Measurements from ENCODE around the gene PKM. TPM values are rescaled to one million over a fixed set of nuclear protein-coding genes. Genes with fewer than 3 reads are reported as not detected.
"Not testable (repeated sequence)": the region's sequence is repeated elsewhere in the genome, so short reads cannot be mapped to it uniquely, and the experiment has no call there.

PKM gene
- 224 TPM for polyA plus RNA-seq (2013)

GRCh38 chr15:72231066-72231832 lies at the start of gene PKM:
Gene PKM (minus strand): TSS chr15:72231190. CDS start chr15:72219097, 12,093 bp downstream.
- H3K27ac ChIP-seq (ENCODE audit: insufficient read depth in 1 of 2, low read depth in 1 of 2, low read length in 2 of 2, poor library complexity in 1 of 2, severe bottlenecking in 2 of 2) = peak within 1 kb of the TSS; percentile 25 to 81
- POLR2A ChIA-PET = interaction anchor here (0.6 kb wide), 1 partner anchor 19 kb away, joined by 5 read pairs; no protein-coding TSS in a partner anchor
- H3K9me3 ChIP-seq (ENCODE audit: control extremely low read depth in 1 of 5, control insufficient read depth in 4 of 5, insufficient read depth in 2 of 5, low read depth in 1 of 5, low read length in 4 of 5) = no peaks in the 10 kb centered on the region
- peaks cover 27 to 61% (median 55%) of the 10 kb centered on the region in 4 experiments for H3K4me1 ChIP-seq (ENCODE audit: control extremely low read depth in 1 of 4, control insufficient read depth in 4 of 4, insufficient read depth in 4 of 4, low read length in 3 of 4)
- DNase-seq = peak; percentile 94 to 97 (median 96)
- CTCF ChIA-PET = interaction anchor here (0.7 to 2.1 kb wide), 7 partner anchors 10 to 31 kb away, joined by 3 to 6 read pairs (median 4); no protein-coding TSS in a partner anchor
- 0% methylated on average over 59 of the region's 67 CpGs for WGBS (ENCODE audit: insufficient coverage)
- peaks cover 0 to 15% (median 0%) of the 10 kb centered on the region in 4 experiments for H3K36me3 ChIP-seq (ENCODE audit: control insufficient read depth in 4 of 4, insufficient read depth in 4 of 4, low read length in 3 of 4)
- H3K4me3 ChIP-seq (ENCODE audit: control insufficient read depth in 1 of 7, extremely low read depth in 1 of 7, insufficient read depth in 4 of 7, low read depth in 2 of 7, low read length in 6 of 7) = peak within 1 kb of the TSS; percentile 74 to 94 (median 86)
- no peaks in the 10 kb centered on the region for H3K27me3 ChIP-seq (replicated peaks in 2 of 5; ENCODE audit: control insufficient read depth in 4 of 5, insufficient read depth in 5 of 5, low read length in 4 of 5)

DNA sequence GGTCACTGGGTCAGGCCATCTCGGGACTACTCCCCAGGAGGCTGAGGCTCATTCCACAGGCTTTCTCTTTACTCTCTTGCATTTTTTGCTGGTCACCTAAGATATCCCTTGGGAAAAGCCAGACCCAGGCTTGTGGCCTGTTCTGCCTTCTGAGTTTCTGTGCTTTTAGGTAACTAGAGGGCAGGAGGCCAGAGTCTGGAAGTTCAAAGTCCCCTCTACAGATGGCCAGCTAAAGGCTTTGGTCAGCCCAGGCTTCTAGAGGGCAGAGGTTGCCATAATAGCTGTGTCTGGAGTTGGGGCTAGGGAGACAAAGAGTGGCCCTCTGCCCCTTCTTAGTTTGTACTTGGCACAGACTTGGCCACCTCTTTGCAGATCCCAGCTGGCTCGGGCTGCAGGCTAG lies 49.8 kb upstream of the PKM start:
- Histone ChIP-seq H3K27ac (ENCODE audit: insufficient read depth in 1 of 2, low read depth in 1 of 2, low read length in 2 of 2, poor library complexity in 1 of 2, severe bottlenecking in 2 of 2) (no peak overlapping the region), H3K27me3 (replicated peaks in 2 of 5; ENCODE audit: control insufficient read depth in 4 of 5, insufficient read depth in 5 of 5, low read length in 4 of 5) (no peaks in the 10 kb centered on the region), H3K4me1 (ENCODE audit: control extremely low read depth in 1 of 4, control insufficient read depth in 4 of 4, insufficient read depth in 4 of 4, low read length in 3 of 4) (no peaks in the 10 kb centered on the region), H3K36me3 (ENCODE audit: control insufficient read depth in 4 of 4, insufficient read depth in 4 of 4, low read length in 3 of 4) (no peaks in the 10 kb centered on the region), H3K4me3 (ENCODE audit: control insufficient read depth in 1 of 7, extremely low read depth in 1 of 7, insufficient read depth in 4 of 7, low read depth in 2 of 7, low read length in 6 of 7) (no peak overlapping the region), H3K9me3 (ENCODE audit: control extremely low read depth in 1 of 5, control insufficient read depth in 4 of 5, insufficient read depth in 2 of 5, low read depth in 1 of 5, low read length in 4 of 5) (no peaks in the 10 kb centered on the region)
- ChIA-PET CTCF (interaction anchor here (1.3 to 3.2 kb wide), 2 partner anchors 54 to 81 kb away, joined by 4 to 17 read pairs; no protein-coding TSS in a partner anchor), POLR2A (no interaction called here)
- no peak for DNase-seq
- WGBS (ENCODE audit: insufficient coverage) = 94% methylated on average over 2 of the region's 2 CpGs

GRCh38 chr15:72278737-72279136 lies 47.7 kb upstream of the PKM start:
- Histone ChIP-seq H3K9me3 (ENCODE audit: control extremely low read depth in 1 of 5, control insufficient read depth in 4 of 5, insufficient read depth in 2 of 5, low read depth in 1 of 5, low read length in 4 of 5) (no peaks in the 10 kb centered on the region), H3K4me1 (ENCODE audit: control extremely low read depth in 1 of 4, control insufficient read depth in 4 of 4, insufficient read depth in 4 of 4, low read length in 3 of 4) (peaks cover 0 to under 1% (median 0%) of the 10 kb centered on the region in 4 experiments), H3K27ac (ENCODE audit: insufficient read depth in 1 of 2, low read depth in 1 of 2, low read length in 2 of 2, poor library complexity in 1 of 2, severe bottlenecking in 2 of 2) (no peak overlapping the region), H3K4me3 (ENCODE audit: control insufficient read depth in 1 of 7, extremely low read depth in 1 of 7, insufficient read depth in 4 of 7, low read depth in 2 of 7, low read length in 6 of 7) (no peak overlapping the region), H3K27me3 (replicated peaks in 2 of 5; ENCODE audit: control insufficient read depth in 4 of 5, insufficient read depth in 5 of 5, low read length in 4 of 5) (no peaks in the 10 kb centered on the region), H3K36me3 (ENCODE audit: control insufficient read depth in 4 of 4, insufficient read depth in 4 of 4, low read length in 3 of 4) (no peaks in the 10 kb centered on the region)
- WGBS (ENCODE audit: insufficient coverage) = 100% methylated on average over 1 of the region's 1 CpG
- DNase-seq = no peak
- ChIA-PET POLR2A (no interaction called here), CTCF (interaction anchor here (0.8 to 1.8 kb wide), 3 partner anchors 8 to 68 kb away, joined by 3 to 5 read pairs (median 3); no protein-coding TSS in a partner anchor)

GRCh38 chr15:72276326-72276700 lies 45.3 kb upstream of the PKM start:
- no peak for DNase-seq
- ChIA-PET CTCF (interaction anchor here (1.2 to 1.5 kb wide), 2 partner anchors 9 to 10 kb away, joined by 3 to 4 read pairs; no protein-coding TSS in a partner anchor), POLR2A (interaction anchor here (0.6 kb wide), 1 partner anchor 23 kb away, joined by 4 read pairs; no protein-coding TSS in a partner anchor)
- no peak overlapping the region for H3K27ac ChIP-seq (ENCODE audit: insufficient read depth in 1 of 2, low read depth in 1 of 2, low read length in 2 of 2, poor library complexity in 1 of 2, severe bottlenecking in 2 of 2)
- no peaks in the 10 kb centered on the region for H3K9me3 ChIP-seq (ENCODE audit: control extremely low read depth in 1 of 5, control insufficient read depth in 4 of 5, insufficient read depth in 2 of 5, low read depth in 1 of 5, low read length in 4 of 5)
- peaks cover 9 to 16% (median 15%) of the 10 kb centered on the region in 4 experiments for H3K4me1 ChIP-seq (ENCODE audit: control extremely low read depth in 1 of 4, control insufficient read depth in 4 of 4, insufficient read depth in 4 of 4, low read length in 3 of 4)
- H3K36me3 ChIP-seq (ENCODE audit: control insufficient read depth in 4 of 4, insufficient read depth in 4 of 4, low read length in 3 of 4) = no peaks in the 10 kb centered on the region
- H3K4me3 ChIP-seq (ENCODE audit: control insufficient read depth in 1 of 7, extremely low read depth in 1 of 7, insufficient read depth in 4 of 7, low read depth in 2 of 7, low read length in 6 of 7) = no peak overlapping the region
- no peaks in the 10 kb centered on the region for H3K27me3 ChIP-seq (replicated peaks in 2 of 5; ENCODE audit: control insufficient read depth in 4 of 5, insufficient read depth in 5 of 5, low read length in 4 of 5)

DNA sequence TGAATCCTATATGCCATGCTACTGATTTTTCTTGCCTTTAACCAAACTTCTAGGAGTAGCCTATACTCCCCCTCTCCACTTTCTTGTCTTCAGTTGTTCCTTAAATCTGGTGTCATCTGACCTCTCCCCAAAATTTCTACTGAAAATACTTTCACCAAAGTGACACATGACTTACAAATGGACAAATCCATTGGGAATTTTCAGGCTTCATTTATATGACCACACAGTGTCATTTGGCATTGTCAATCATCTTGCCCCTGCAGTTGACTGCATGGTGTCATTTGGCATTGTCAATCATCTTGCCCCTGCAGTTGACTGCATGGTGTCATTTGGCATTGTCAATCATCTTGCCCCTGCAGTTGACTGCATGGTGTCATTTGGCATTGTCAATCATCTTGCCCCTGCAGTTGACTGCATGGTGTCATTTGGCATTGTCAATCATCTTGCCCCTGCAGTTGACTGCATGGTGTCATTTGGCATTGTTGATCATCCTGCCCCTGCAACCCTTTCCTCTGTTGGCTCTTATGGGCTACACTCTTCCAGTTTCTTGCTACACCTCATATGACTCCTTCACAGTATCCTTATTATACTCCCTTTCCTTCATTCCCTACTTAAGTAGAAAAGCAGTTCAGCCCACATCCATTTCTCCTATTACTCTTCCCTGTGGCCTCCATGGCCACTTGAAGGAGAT lies 44.8 kb upstream of the PKM start:
- POLR2A ChIA-PET = not testable (repeated sequence)
- CTCF ChIA-PET = interaction anchor here (1.2 to 1.5 kb wide), 2 partner anchors 9 to 11 kb away, joined by 3 to 4 read pairs; no protein-coding TSS in a partner anchor

DNA sequence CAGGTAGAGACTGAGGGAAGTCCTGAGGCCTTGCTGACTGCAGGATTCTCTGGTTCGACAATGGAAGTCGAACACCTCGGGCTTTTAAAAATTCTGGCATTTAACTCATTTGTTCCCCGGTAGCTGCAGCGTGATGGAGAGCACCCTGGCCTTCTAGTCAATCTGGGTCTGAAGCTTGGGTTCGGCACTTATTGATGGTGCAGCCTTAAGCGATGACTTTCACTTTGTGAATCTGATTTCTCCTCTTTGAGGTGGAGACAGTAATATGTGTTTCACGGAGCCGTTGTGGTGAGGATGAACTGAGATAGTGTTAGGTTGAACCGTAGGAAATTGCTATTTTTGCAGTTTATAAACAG lies 42.0 kb upstream of the PKM start:
- H3K9me3 ChIP-seq (ENCODE audit: control extremely low read depth in 1 of 5, control insufficient read depth in 4 of 5, insufficient read depth in 2 of 5, low read depth in 1 of 5, low read length in 4 of 5) = no peaks in the 10 kb centered on the region
- POLR2A ChIA-PET = interaction anchor here (0.9 kb wide), 1 partner anchor 45 kb away, joined by 3 read pairs; no protein-coding TSS in a partner anchor
- H3K4me1 ChIP-seq (ENCODE audit: control extremely low read depth in 1 of 4, control insufficient read depth in 4 of 4, insufficient read depth in 4 of 4, low read length in 3 of 4) = peaks cover 9 to 23% (median 20%) of the 10 kb centered on the region in 4 experiments
- CTCF ChIA-PET = interaction anchor here (1.1 to 2.4 kb wide), 7 partner anchors 13 to 75 kb away, joined by 3 to 11 read pairs (median 4); partner anchors contain the start of gene GRAMD2A
- H3K27me3 ChIP-seq (replicated peaks in 2 of 5; ENCODE audit: control insufficient read depth in 4 of 5, insufficient read depth in 5 of 5, low read length in 4 of 5) = no peaks in the 10 kb centered on the region
- H3K27ac ChIP-seq (ENCODE audit: insufficient read depth in 1 of 2, low read depth in 1 of 2, low read length in 2 of 2, poor library complexity in 1 of 2, severe bottlenecking in 2 of 2) = no peak overlapping the region
- DNase-seq = no peak
- H3K4me3 ChIP-seq (ENCODE audit: control insufficient read depth in 1 of 7, extremely low read depth in 1 of 7, insufficient read depth in 4 of 7, low read depth in 2 of 7, low read length in 6 of 7) = peak overlapping the region in 5 of 7 experiments; percentile 41 to 90 (median 66)
- 63% methylated on average over 7 of the region's 10 CpGs for WGBS (ENCODE audit: insufficient coverage)
- peaks cover 0 to 8% (median 4%) of the 10 kb centered on the region in 4 experiments for H3K36me3 ChIP-seq (ENCODE audit: control insufficient read depth in 4 of 4, insufficient read depth in 4 of 4, low read length in 3 of 4)

More for the DNA sequence above, 44.8 kb upstream of the PKM start:
- not testable (repeated sequence) for H3K27me3 ChIP-seq (replicated peaks in 2 of 5; ENCODE audit: control insufficient read depth in 4 of 5, insufficient read depth in 5 of 5, low read length in 4 of 5); H3K36me3 ChIP-seq (ENCODE audit: control insufficient read depth in 4 of 4, insufficient read depth in 4 of 4, low read length in 3 of 4); DNase-seq; H3K27ac ChIP-seq (ENCODE audit: insufficient read depth in 1 of 2, low read depth in 1 of 2, low read length in 2 of 2, poor library complexity in 1 of 2, severe bottlenecking in 2 of 2); H3K9me3 ChIP-seq (ENCODE audit: control extremely low read depth in 1 of 5, control insufficient read depth in 4 of 5, insufficient read depth in 2 of 5, low read depth in 1 of 5, low read length in 4 of 5); H3K4me3 ChIP-seq (ENCODE audit: control insufficient read depth in 1 of 7, extremely low read depth in 1 of 7, insufficient read depth in 4 of 7, low read depth in 2 of 7, low read length in 6 of 7)
- H3K4me1 ChIP-seq (ENCODE audit: control extremely low read depth in 1 of 4, control insufficient read depth in 4 of 4, insufficient read depth in 4 of 4, low read length in 3 of 4) = peaks cover 9 to 21% (median 19%) of the 10 kb centered on the region in 4 experiments
